Activated naive CD4-positive, alpha-beta T cell (primary cell): ENCODE results near the gene UTP14C.
"Not testable (repeated sequence)": the region's sequence is repeated elsewhere in the genome, so short reads cannot be mapped to it uniquely, and the experiment has no call there.

Source experiments
- DNase-seq, 4 experiments: peaks; one replicate each; lab custom pipeline; 2025; lab: John Stamatoyannopoulos, UW

Gene UTP14C

GRCh38 chr13:52043675-52044074, 19.2 kb downstream of the UTP14C start:
- DNase-seq, result no peak

- no peak for DNase-seq
Observed at GRCh38 chr13:52047463-52047862, 23.0 kb downstream of the UTP14C start.

- no peak for DNase-seq
Observed at GRCh38 chr13:52048516-52048915, 24.0 kb downstream of the UTP14C start.

GRCh38 chr13:52051400-52051799, 26.9 kb downstream of the UTP14C start:
- DNase-seq, result no peak

- no peak for DNase-seq
Observed at GRCh38 chr13:52053460-52053859, 29.0 kb downstream of the UTP14C start.

GRCh38 chr13:52061064-52061463, 36.6 kb downstream of the UTP14C start:
- not testable (repeated sequence) for DNase-seq

- no peak for DNase-seq
Observed at GRCh38 chr13:52061587-52061986, 37.1 kb downstream of the UTP14C start.

- DNase-seq, result no peak
Observed at GRCh38 chr13:52067237-52067636, 42.7 kb downstream of the UTP14C start.

GRCh38 chr13:52070929-52071523, 46.5 kb downstream of the UTP14C start:
- no peak for DNase-seq
